Upper lobe of right lung (tissue), 1 donor: ENCODE measurements around the gene ERCC5. TPM values are rescaled to one million over a fixed set of nuclear protein-coding genes. Genes with fewer than 3 reads are reported as not detected.

ENCODE experiments used
- ATAC-seq: fragments of 200-7000 bp; cut with Tn5 transposase; one replicate; pipeline ENCODE4 v1.9.1; 2020; ENCODE audit warnings: mild to moderate bottlenecking, moderate library complexity
- DNase-seq: peaks from one replicate; pipeline ENCODE4 v3.0.0-alpha.2; 2020
- H3K27ac ChIP-seq: fragments of 200-600 bp; one replicate; pipeline ENCODE4 v1.8.0; 2022
- H3K27me3 ChIP-seq: fragments of 200-600 bp; one replicate; pipeline ENCODE4 v1.8.0; 2022; ENCODE audit warnings: mild to moderate bottlenecking
- H3K36me3 ChIP-seq: fragments of 200-600 bp; one replicate; pipeline ENCODE4 v1.8.0; 2022
- H3K4me1 ChIP-seq: fragments of 200-600 bp; one replicate; pipeline ENCODE4 v1.8.0; 2022
- H3K4me3 ChIP-seq: fragments of 200-600 bp; one replicate; pipeline ENCODE4 v1.8.0; 2022; ENCODE audit warnings: mild to moderate bottlenecking
- H3K9me3 ChIP-seq: fragments of 200-600 bp; one replicate; pipeline ENCODE4 v1.8.0; 2022
- intact Hi-C: fragments of 100-400 bp; cut with DNase I; formaldehyde crosslinking; loops from one replicate; pipeline ENCODE4 v1.11.0; 2022
- total RNA-seq: library from RNA; stranded (reverse); fragmentation: NEBNext Ultra II Directional; extraction: Animal tissue kit (Norgen Biotek cat#: 25700); gene quantifications from one replicate; pipeline ENCODE4 v1.2.1, GENCODE V29; 2021
- TF ChIP-seq, protein P1 (sequence below): fragments of 200-600 bp; IDR thresholded peaks from one replicate; pipeline ENCODE4 v1.8.0; 2022; ENCODE audit warnings: antibody characterized with exemption
- donor health status: DM: no; HTN: yes; CAD: no; lungs with severe emphysema.

The ERCC5 gene
- total RNA-seq, 1 donor from 2014 or later, result 50.7 TPM

DNA sequence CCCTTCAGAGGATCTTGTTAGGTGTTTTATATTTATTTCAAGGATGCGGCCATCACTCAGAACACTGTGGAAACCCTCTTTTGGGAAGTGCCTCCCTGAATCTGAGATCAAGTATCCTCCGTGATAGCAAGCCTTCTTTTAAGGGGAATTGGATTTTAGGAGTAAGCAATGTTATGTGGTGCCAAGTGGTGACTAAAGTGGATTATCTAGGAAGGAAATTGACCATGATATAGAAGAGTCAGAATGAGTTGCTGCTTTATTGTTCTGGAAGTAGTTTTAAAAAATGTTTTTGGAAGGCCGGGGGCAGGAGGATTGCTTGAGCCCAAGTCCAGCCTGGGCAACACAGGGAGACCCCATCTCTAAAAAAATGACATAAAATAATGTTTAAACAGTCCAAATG lies 6.7 kb downstream of the ERCC5 start:
- DNase-seq, result no peak
- TF ChIP-seq, protein P1, sequence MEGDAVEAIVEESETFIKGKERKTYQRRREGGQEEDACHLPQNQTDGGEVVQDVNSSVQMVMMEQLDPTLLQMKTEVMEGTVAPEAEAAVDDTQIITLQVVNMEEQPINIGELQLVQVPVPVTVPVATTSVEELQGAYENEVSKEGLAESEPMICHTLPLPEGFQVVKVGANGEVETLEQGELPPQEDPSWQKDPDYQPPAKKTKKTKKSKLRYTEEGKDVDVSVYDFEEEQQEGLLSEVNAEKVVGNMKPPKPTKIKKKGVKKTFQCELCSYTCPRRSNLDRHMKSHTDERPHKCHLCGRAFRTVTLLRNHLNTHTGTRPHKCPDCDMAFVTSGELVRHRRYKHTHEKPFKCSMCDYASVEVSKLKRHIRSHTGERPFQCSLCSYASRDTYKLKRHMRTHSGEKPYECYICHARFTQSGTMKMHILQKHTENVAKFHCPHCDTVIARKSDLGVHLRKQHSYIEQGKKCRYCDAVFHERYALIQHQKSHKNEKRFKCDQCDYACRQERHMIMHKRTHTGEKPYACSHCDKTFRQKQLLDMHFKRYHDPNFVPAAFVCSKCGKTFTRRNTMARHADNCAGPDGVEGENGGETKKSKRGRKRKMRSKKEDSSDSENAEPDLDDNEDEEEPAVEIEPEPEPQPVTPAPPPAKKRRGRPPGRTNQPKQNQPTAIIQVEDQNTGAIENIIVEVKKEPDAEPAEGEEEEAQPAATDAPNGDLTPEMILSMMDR, result no peak
- intact Hi-C loops, result no loop called here
- H3K4me3 ChIP-seq, result no peak overlapping the region
- no peak for ATAC-seq
- no peak overlapping the region for H3K27ac ChIP-seq
- no peaks in the 10 kb centered on the region for H3K27me3 ChIP-seq
- no peaks in the 10 kb centered on the region for H3K9me3 ChIP-seq
- peaks cover 59% of the 10 kb centered on the region for H3K36me3 ChIP-seq
- H3K4me1 ChIP-seq, result peaks cover 5% of the 10 kb centered on the region

DNA sequence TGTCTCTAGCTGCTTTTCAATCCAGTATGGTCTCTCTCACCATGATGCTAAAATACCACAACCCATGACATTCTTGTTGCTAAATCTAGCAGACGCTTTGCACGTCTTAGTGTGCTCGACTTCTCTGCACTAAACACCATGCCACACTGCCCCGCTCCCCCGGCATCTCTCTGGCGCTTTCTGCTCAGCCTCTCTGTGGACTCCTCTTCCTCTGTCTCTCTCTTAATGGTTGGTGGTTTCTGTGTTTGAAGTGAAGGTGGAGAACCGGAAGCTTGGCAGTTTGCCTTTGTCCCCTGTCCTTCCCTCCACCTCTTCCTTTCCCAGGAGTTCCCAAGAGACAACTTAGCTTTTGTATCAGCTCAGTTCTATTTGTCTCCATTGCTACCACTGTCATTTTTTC lies 8.8 kb downstream of the ERCC5 start:
- no peaks in the 10 kb centered on the region for H3K9me3 ChIP-seq
- H3K4me3 ChIP-seq, result no peak overlapping the region
- no peaks in the 10 kb centered on the region for H3K27me3 ChIP-seq
- DNase-seq, result no peak
- TF ChIP-seq, protein P1, result no peak
- H3K36me3 ChIP-seq, result peaks cover 80% of the 10 kb centered on the region
- H3K4me1 ChIP-seq, result no peaks in the 10 kb centered on the region
- ATAC-seq, result no peak
- H3K27ac ChIP-seq, result no peak overlapping the region
- intact Hi-C loops, result no loop called here

DNA sequence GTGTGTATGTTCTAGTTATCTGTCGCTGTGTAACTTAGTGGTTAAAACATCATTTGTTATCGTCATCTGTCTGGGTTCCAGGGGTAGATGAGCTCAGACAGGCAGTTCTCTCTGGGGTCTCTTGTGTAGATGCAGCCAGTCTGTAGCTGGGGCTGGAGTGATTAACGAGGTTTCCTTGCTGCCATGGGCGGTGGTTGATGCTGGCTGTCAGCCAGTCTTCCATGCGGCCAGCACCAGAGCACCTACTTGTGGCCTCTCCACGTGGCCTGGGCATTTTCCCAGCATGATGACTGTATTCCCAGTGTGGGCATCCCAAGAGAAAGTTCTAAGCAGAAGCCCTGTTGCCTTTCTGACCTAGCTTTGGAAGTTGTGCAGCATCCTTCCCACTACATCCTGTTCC lies 10.7 kb downstream of the ERCC5 start:
- peak; percentile 67 for DNase-seq
- ATAC-seq, result peak; percentile 57
- Histone ChIP-seq H3K27ac (no peak overlapping the region), H3K36me3 (peaks cover 99% of the 10 kb centered on the region), H3K4me1 (no peaks in the 10 kb centered on the region), H3K4me3 (no peak overlapping the region), H3K27me3 (no peaks in the 10 kb centered on the region), H3K9me3 (no peaks in the 10 kb centered on the region)
- TF ChIP-seq, protein P1, result no peak
- intact Hi-C loops, result no loop called here

DNA sequence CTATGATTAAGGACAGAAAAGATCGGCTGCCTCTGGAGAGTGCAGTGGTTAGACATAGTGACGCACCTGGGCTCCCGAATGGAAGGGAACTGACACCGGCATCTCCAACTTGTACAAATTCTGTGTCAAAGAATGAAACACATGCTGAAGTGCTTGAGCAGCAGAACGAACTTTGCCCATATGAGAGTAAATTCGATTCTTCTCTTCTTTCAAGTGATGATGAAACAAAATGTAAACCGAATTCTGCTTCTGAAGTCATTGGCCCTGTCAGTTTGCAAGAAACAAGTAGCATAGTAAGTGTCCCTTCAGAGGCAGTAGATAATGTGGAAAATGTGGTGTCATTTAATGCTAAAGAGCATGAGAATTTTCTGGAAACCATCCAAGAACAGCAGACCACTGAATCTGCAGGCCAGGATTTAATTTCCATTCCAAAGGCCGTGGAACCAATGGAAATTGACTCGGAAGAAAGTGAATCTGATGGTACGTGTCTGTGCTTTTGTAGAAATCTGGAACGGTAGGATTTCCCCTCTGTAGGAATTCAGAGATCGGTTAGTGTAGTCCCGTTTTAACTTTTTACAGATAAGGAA lies 16.9 kb downstream of the ERCC5 start:
- DNase-seq (no peak), ATAC-seq (no peak)
- no peaks in the 10 kb centered on the region for H3K4me1 ChIP-seq
- TF ChIP-seq, protein P1, result no peak
- intact Hi-C loops, result no loop called here
- H3K36me3 ChIP-seq, result peaks cover 98% of the 10 kb centered on the region
- no peaks in the 10 kb centered on the region for H3K27me3 ChIP-seq
- H3K4me3 ChIP-seq, result no peak overlapping the region
- H3K9me3 ChIP-seq, result no peaks in the 10 kb centered on the region
- no peak overlapping the region for H3K27ac ChIP-seq

DNA sequence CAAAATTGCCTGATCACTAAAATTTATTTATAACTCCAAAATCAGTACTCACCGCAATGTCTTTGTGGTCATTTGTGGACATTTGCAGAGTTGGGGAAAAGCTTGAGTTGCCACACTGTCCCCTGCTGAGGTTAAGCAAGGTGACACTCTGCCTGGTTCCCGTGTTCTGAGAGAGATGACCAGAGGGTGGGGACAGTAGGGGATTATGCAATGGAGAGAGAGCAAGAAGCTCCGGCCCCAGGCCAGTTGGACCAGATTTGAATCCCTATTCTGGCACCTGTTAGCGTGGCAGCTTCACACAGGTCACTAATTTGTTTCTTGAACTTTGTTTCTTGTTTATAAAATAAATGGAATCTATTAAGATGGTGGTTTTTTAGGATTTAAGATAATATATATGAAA lies 17.8 kb downstream of the ERCC5 start:
- ATAC-seq, result peak; percentile 48
- H3K4me3 ChIP-seq, result no peak overlapping the region
- no peaks in the 10 kb centered on the region for H3K4me1 ChIP-seq
- H3K9me3 ChIP-seq, result no peaks in the 10 kb centered on the region
- TF ChIP-seq, protein P1, result no peak
- DNase-seq, result no peak
- intact Hi-C loops, result no loop called here
- H3K36me3 ChIP-seq, result peaks cover 98% of the 10 kb centered on the region
- no peak overlapping the region for H3K27ac ChIP-seq
- no peaks in the 10 kb centered on the region for H3K27me3 ChIP-seq
